K562 (cell line): ENCODE measurements around the gene SKAP1. TPM values are rescaled to one million over a fixed set of nuclear protein-coding genes. Genes with fewer than 3 reads are reported as not detected.

Experiments used
- ATAC-seq: fragments of 200-7000 bp; cut with Tn5 transposase; 3 replicates; pipeline ENCODE4 v1.9.1; 2020; ENCODE audit warnings: moderate library complexity
- BruUV-seq: library from RNA; stranded (reverse); fragments of 400-500 nt; replicated peaks from 2 replicates; lab custom pipeline; 2021; lab: Mats Ljungman, UMichigan
- CTCF ChIA-PET: fragments of 300-600 bp; formaldehyde crosslinking; extraction: SDS; loops from one replicate; lab custom pipeline; 2021; ENCODE audit warnings: low intra/inter-chr PET ratio; lab: Yijun Ruan, JAX
- POLR2A ChIA-PET: fragments of 300-600, 350-650 bp; sonication (Branson Sonifier 250); formaldehyde crosslinking; extraction: SDS; loops from one replicate; lab custom pipeline; 2021; ENCODE audit warnings: antibody characterized with exemption, inconsistent platforms; lab: Yijun Ruan, JAX
- DNase-seq, 4 experiments: peaks; one replicate each; pipeline versions ENCODE4 v3.0.0 to v3.0.0-alpha.2; 2011 to 2018; ENCODE audit warnings: low spot score in 3 of 4, mixed read lengths in 3 of 4; ENCODE audit errors: extremely low read depth in 1 of 4
- FAIRE-seq: peaks from 2 replicates; lab custom pipeline; 2011; peaks lifted over from hg19 to GRCh38; lab: Jason Lieb, UNC
- H2AFZ ChIP-seq: 2 replicates; pipeline ENCODE4 v1.6.0; 2011; ENCODE audit warnings: low read depth, low read length, control low read depth, inconsistent platforms
- H3K27ac ChIP-seq: fragments of 200-600 bp; 3 replicates; pipeline ENCODE4 v1.8.0; 2011; ENCODE audit warnings: low read depth, mild to moderate bottlenecking, control low read depth, inconsistent platforms, low read length, moderate library complexity, mixed read lengths; ENCODE audit errors: extremely low read depth
- H3K27me3 ChIP-seq, 2 experiments: fragments of 300-600 bp in 1 of 2; 2 replicates in 1 of 2; 3 replicates in 1 of 2; pipeline versions ENCODE4 v1.6.0 to v1.8.0; 2011; ENCODE audit warnings: inconsistent platforms in 2 of 2, low read length in 2 of 2, mild to moderate bottlenecking in 1 of 2, mixed read lengths in 1 of 2, moderate library complexity in 1 of 2; ENCODE audit not compliant: control insufficient read depth in 2 of 2, insufficient read depth in 2 of 2
- H3K36me3 ChIP-seq: fragments of 300-600 bp; 3 replicates; pipeline ENCODE4 v1.8.0; 2011; ENCODE audit warnings: mild to moderate bottlenecking, low read length, inconsistent platforms; ENCODE audit not compliant: control insufficient read depth, insufficient read depth
- H3K4me1 ChIP-seq, 2 experiments: fragments of 200-600 bp in 1 of 2; replicated peaks in 1 of 2; 2 replicates in 1 of 2; 3 replicates in 1 of 2; pipeline versions ENCODE4 v1.5.1 to v1.8.0; 2011; ENCODE audit warnings: inconsistent platforms in 2 of 2, low read length in 2 of 2, mild to moderate bottlenecking in 1 of 2, mixed read lengths in 1 of 2, moderate library complexity in 1 of 2; ENCODE audit not compliant: control insufficient read depth in 2 of 2, insufficient read depth in 2 of 2
- H3K4me2 ChIP-seq: 2 replicates; pipeline ENCODE4 v1.6.1; 2011; ENCODE audit warnings: low read length, control low read depth, inconsistent platforms, mixed read lengths; ENCODE audit not compliant: insufficient read depth
- H3K4me3 ChIP-seq: fragments of 200-600 bp; sonication (generic), shearing (Covaris generic); 2 replicates; pipeline ENCODE4 v1.5.1; 2016; ENCODE audit warnings: control low read depth, inconsistent platforms
- H3K79me2 ChIP-seq: fragments of 200-600 bp; 3 replicates; pipeline ENCODE4 v1.8.0; 2011; ENCODE audit warnings: low read length, inconsistent platforms; ENCODE audit not compliant: control insufficient read depth, insufficient read depth
- H3K9ac ChIP-seq, 2 experiments: 2 replicates each; pipeline versions ENCODE4 v1.6.0 to v1.6.1; 2011; ENCODE audit warnings: low read depth in 2 of 2, low read length in 2 of 2, control low read depth in 1 of 2, inconsistent platforms in 1 of 2, mild to moderate bottlenecking in 1 of 2, mixed read lengths in 1 of 2; ENCODE audit not compliant: insufficient read depth in 1 of 2
- H3K9me1 ChIP-seq: one replicate; pipeline ENCODE4 v1.6.0; 2011; ENCODE audit warnings: inconsistent platforms, mild to moderate bottlenecking, low read length, moderate library complexity; ENCODE audit not compliant: control insufficient read depth, insufficient read depth
- H3K9me3 ChIP-seq: replicated peaks from 2 replicates; pipeline ENCODE4 v1.5.1; 2011; ENCODE audit warnings: low read depth, low read length, inconsistent platforms; ENCODE audit not compliant: control insufficient read depth, insufficient read depth
- H4K20me1 ChIP-seq: replicated peaks from 2 replicates; pipeline ENCODE4 v1.6.1; 2011; ENCODE audit warnings: low read length, inconsistent platforms, mixed read lengths; ENCODE audit not compliant: control insufficient read depth, insufficient read depth
- CTCFL ChIP-seq: IDR thresholded peaks from 2 replicates; pipeline ENCODE4 v1.6.1; 2011; ENCODE audit warnings: borderline replicate concordance, low read depth, mild to moderate bottlenecking, moderate library complexity, low read length; ENCODE audit not compliant: insufficient read depth, poor library complexity, severe bottlenecking
- ERF ChIP-seq: fragments of 450-650 bp; formaldehyde crosslinking; IDR thresholded peaks from 2 replicates; pipeline ENCODE4 v1.4.0; 2020; ENCODE audit warnings: mild to moderate bottlenecking, mixed read lengths
- ETV5 ChIP-seq: sonication (generic); formaldehyde crosslinking; IDR thresholded peaks from 2 replicates; pipeline ENCODE4 v1.4.0; 2020; ENCODE audit warnings: low read depth, mild to moderate bottlenecking, missing genetic modification reagents
- EZH2 ChIP-seq: IDR thresholded peaks from 2 replicates; pipeline ENCODE4 v1.6.1; 2012; ENCODE audit warnings: low read depth, mild to moderate bottlenecking, inconsistent platforms, low read length, borderline replicate concordance
- MEIS2 ChIP-seq: fragments of 450-650 bp; IDR thresholded peaks from 2 replicates; pipeline ENCODE4 v1.6.1; 2014; ENCODE audit warnings: mild to moderate bottlenecking; ENCODE audit not compliant: partially characterized antibody
- MYNN ChIP-seq, 2 experiments: sonication (generic); formaldehyde crosslinking in 1 of 2; IDR thresholded peaks; 2 replicates each; pipeline versions ENCODE4 v1.5.0 to v1.6.1; 2016 to 2020; ENCODE audit warnings: antibody characterized with exemption in 1 of 2, missing genetic modification reagents in 1 of 2
- OTX1 ChIP-seq: fragments of 450-650 bp; formaldehyde crosslinking; IDR thresholded peaks from 2 replicates; pipeline ENCODE4 v1.4.0; 2022; ENCODE audit warnings: mild to moderate bottlenecking
- PBX2 ChIP-seq, 2 experiments: IDR thresholded peaks in 1 of 2; conservative IDR thresholded peaks in 1 of 2; 2 replicates each; pipeline ENCODE4 v1.6.1; 2016; ENCODE audit warnings: low read depth in 2 of 2, mild to moderate bottlenecking in 1 of 2, missing compliant biosample characterization in 1 of 2, missing genetic modification characterization in 1 of 2, moderate library complexity in 1 of 2
- PYGO2 ChIP-seq: fragments of 450-650 bp; IDR thresholded peaks from 2 replicates; pipeline ENCODE4 v1.6.1; 2016; ENCODE audit warnings: mild to moderate bottlenecking, missing genetic modification characterization, moderate library complexity, missing compliant biosample characterization
- RAD21 ChIP-seq, 2 experiments: fragments of 250-450 bp in 1 of 2; fragments of 450-650 bp in 1 of 2; sonication (Bioruptor Pico) in 1 of 2; formaldehyde crosslinking in 1 of 2; IDR thresholded peaks in 1 of 2; conservative IDR thresholded peaks in 1 of 2; 2 replicates each; pipeline versions ENCODE4 v1.4.0 to v1.8.0; 2020 to 2022; ENCODE audit warnings: mild to moderate bottlenecking in 2 of 2, moderate library complexity in 1 of 2
- TAF9B ChIP-seq: fragments of 450-650 bp; IDR thresholded peaks from 2 replicates; pipeline ENCODE4 v1.6.1; 2018; ENCODE audit warnings: mild to moderate bottlenecking; ENCODE audit not compliant: partially characterized antibody
- ZBTB17 ChIP-seq: fragments of 450-650 bp; formaldehyde crosslinking; IDR thresholded peaks from 2 replicates; pipeline ENCODE4 v1.4.0; 2020; ENCODE audit warnings: mild to moderate bottlenecking
- ZKSCAN1 ChIP-seq: fragments of 150-350 bp; IDR thresholded peaks from 2 replicates; pipeline ENCODE4 v1.6.1; 2016; ENCODE audit warnings: low read depth, low read length
- WGBS: fragments of 100-300 bp; shearing (Covaris generic); methylation state at CpG from one replicate; pipeline ENCODE4 v1.1.6; 2016; ENCODE audit warnings: low coverage, mixed read lengths; ENCODE audit not compliant: insufficient coverage; ENCODE audit errors: missing lambda C conversion rate; 5-methylcytosine and 5-hydroxymethylcytosine counted together
- in situ Hi-C: fragments of 300-500 bp; cut with MboI; formaldehyde crosslinking; loops from 4 replicates; pipeline ENCODE4 v1.15.0; 2018; ENCODE audit warnings: inconsistent platforms, mixed read lengths
- intact Hi-C: fragments of 100-400 bp; cut with micrococcal nuclease; formaldehyde crosslinking; loops from 2 replicates; pipeline ENCODE4 v1.14.2; 2022
- polyA plus RNA-seq, 8 experiments: library from polyadenylated mRNA; depleted of rRNA in 4 of 8; stranded (reverse) in 5 of 8; unstranded in 3 of 8; fragments of >200 nt; fragmentation: Nextera tagmentation in 2 of 8; fragmentation: Illumina TruSeq in 1 of 8; extraction: Ambion mirVana in 2 of 8; extraction: Trizol in 1 of 8; gene quantifications; 2 replicates each; pipeline versions ENCODE4 v1.2.1 to v1.2.3, GENCODE V29; 2011 to 2014; ENCODE audit warnings: inconsistent platforms in 1 of 8, missing spikeins in 1 of 8
- total RNA-seq, 7 experiments: library from RNA; depleted of rRNA in 6 of 7; stranded (reverse); fragments of >200 nt in 6 of 7; fragmentation: Illumina TruSeq in 2 of 7; extraction: Trizol in 2 of 7; gene quantifications; 2 replicates each; pipeline versions ENCODE4 v1.2.1 to v1.2.3, GENCODE V29; 2011 to 2021; ENCODE audit warnings: low replicate concordance in 1 of 7
- TF ChIP-seq, protein P1 (sequence below): IDR thresholded peaks from 2 replicates; pipeline ENCODE4 v1.6.1; 2014; ENCODE audit warnings: antibody characterized with exemption

The SKAP1 gene
- total and polyA plus RNA-seq, 9 of the 15 experiments (the other 6 are each of a cell fraction or from before 2014, with no cell fraction given) = 0.06 to 0.80 (median 0.10) TPM; not detected in 4

GRCh38 chr17:48471817-48472410 is 41.9 kb upstream of the SKAP1 start:
- H3K4me3 ChIP-seq = no peak overlapping the region
- in situ Hi-C loops (no loop called here), intact Hi-C loops (no loop called here)
- H2AFZ ChIP-seq = peak overlapping the region; percentile 70
- no peaks in the 10 kb centered on the region for H3K36me3 ChIP-seq
- POLR2A ChIA-PET = interaction anchor here (0.6 to 1.5 kb wide), 3 partner anchors 7 to 234 kb away, joined by 3 to 4 read pairs (median 3); no protein-coding TSS in a partner anchor
- WGBS = 48% methylated on average over 8 of the region's 8 CpGs
- ATAC-seq (no peak; the same call in 1 of the 3 replicates), FAIRE-seq (no peak), DNase-seq (no peak)
- H3K27me3 ChIP-seq = no peaks in the 10 kb centered on the region
- H3K79me2 ChIP-seq = no peaks in the 10 kb centered on the region
- BruUV-seq = no TSS peak
- no peaks in the 10 kb centered on the region for H3K9me3 ChIP-seq
- peaks cover 0 to 21% of the 10 kb centered on the region in 2 experiments; a peak in 4 of 5 replicates for H3K4me1 ChIP-seq
- peak overlapping the region in 1 of 2 experiments; percentile 79; a peak in 1 of 4 replicates for H3K9ac ChIP-seq
- no peak overlapping the region for H3K4me2 ChIP-seq
- no peaks in the 10 kb centered on the region for H4K20me1 ChIP-seq
- CTCF ChIA-PET = no interaction called here
- H3K9me1 ChIP-seq = no peaks in the 10 kb centered on the region
- no peak overlapping the region for H3K27ac ChIP-seq
- TF ChIP-seq ETV5 (no peak), EZH2 (no peak), CTCFL (peak; percentile 43), ZBTB17 (no peak), ZKSCAN1 (no peak), MEIS2 (peak; percentile 42), TAF9B (no peak), PYGO2 (no peak), ERF (no peak), MYNN (IDR thresholded peaks at IDR 0.05) (no peak), MYNN (CRISPR knock-in tag; IDR thresholded peaks at IDR 0.05) (no peak), PBX2 (CRISPR knock-in tag; IDR thresholded peaks at IDR 0.05; ENCODE audit: low read depth) (no peak), PBX2 (tag; conservative IDR thresholded peaks at IDR 0.05; ENCODE audit: low read depth) (0 out of 2 replicates have a peak, but pooled peaks have one; percentile 9), OTX1 (no peak), RAD21 (CRISPR knock-in tag; conservative IDR thresholded peaks at IDR 0.05 in 1 of 2, IDR thresholded peaks at IDR 0.05 in 1 of 2) (no peak)
- TF ChIP-seq, protein P1, sequence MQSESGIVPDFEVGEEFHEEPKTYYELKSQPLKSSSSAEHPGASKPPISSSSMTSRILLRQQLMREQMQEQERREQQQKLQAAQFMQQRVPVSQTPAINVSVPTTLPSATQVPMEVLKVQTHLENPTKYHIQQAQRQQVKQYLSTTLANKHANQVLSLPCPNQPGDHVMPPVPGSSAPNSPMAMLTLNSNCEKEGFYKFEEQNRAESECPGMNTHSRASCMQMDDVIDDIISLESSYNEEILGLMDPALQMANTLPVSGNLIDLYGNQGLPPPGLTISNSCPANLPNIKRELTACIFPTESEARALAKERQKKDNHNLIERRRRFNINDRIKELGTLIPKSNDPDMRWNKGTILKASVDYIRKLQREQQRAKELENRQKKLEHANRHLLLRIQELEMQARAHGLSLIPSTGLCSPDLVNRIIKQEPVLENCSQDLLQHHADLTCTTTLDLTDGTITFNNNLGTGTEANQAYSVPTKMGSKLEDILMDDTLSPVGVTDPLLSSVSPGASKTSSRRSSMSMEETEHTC = no peak
